ENCODE measurements around the gene KRT6A.

Gene KRT6A

GRCh38 chr12:52521175-52521567, 28.1 kb upstream of the KRT6A start:
- ATAC-seq: no peak

GRCh38 chr12:52519826-52520662, 27.0 kb upstream of the KRT6A start, which contains the start of gene KRT5:
KRT5 (minus strand) TSS chr12:52520394; CDS start chr12:52520296, 98 bp downstream.
- ATAC-seq: no peak
- TF ChIP-seq ZC3H10 (CRISPR knock-in tag; IDR thresholded peaks at IDR 0.05): no peak
- no peak for TF ChIP-seq ZNF70 (CRISPR knock-in tag; IDR thresholded peaks at IDR 0.05)
- TF ChIP-seq ZFP3 (CRISPR knock-in tag; IDR thresholded peaks at IDR 0.05): no peak
- no peak for TF ChIP-seq TCF4 (CRISPR knock-in tag; IDR thresholded peaks at IDR 0.05; ENCODE audit: borderline replicate concordance)
- TF ChIP-seq PATZ1 (CRISPR knock-in tag; IDR thresholded peaks at IDR 0.05; ENCODE audit: borderline replicate concordance): no peak
- TF ChIP-seq TOX (CRISPR knock-in tag; IDR thresholded peaks at IDR 0.05; ENCODE audit: borderline replicate concordance): no peak
- no peak for TF ChIP-seq ISL1 (CRISPR knock-in tag; IDR thresholded peaks at IDR 0.05)
- TF ChIP-seq ZNF8 (CRISPR knock-in tag; IDR thresholded peaks at IDR 0.05): no peak

More at GRCh38 chr12:52521175-52521567, 28.1 kb upstream of the KRT6A start:
- TF ChIP-seq ISL1 (CRISPR knock-in tag; IDR thresholded peaks at IDR 0.05) (no peak), GLIS3 (CRISPR knock-in tag; IDR thresholded peaks at IDR 0.05) (no peak), ZNF8 (CRISPR knock-in tag; IDR thresholded peaks at IDR 0.05) (no peak), BACH2 (CRISPR knock-in tag; IDR thresholded peaks at IDR 0.05; ENCODE audit: borderline replicate concordance) (no peak)

GRCh38 chr12:52519387-52519703, 26.3 kb upstream of the KRT6A start:
- TF ChIP-seq CSRNP3 (CRISPR knock-in tag; IDR thresholded peaks at IDR 0.05) (no peak), PATZ1 (CRISPR knock-in tag; IDR thresholded peaks at IDR 0.05; ENCODE audit: borderline replicate concordance) (no peak), ZC3H10 (CRISPR knock-in tag; IDR thresholded peaks at IDR 0.05) (no peak), ESRRG (CRISPR knock-in tag; IDR thresholded peaks at IDR 0.05) (no peak), TSHZ2 (CRISPR knock-in tag; IDR thresholded peaks at IDR 0.05) (no peak), SNAI2 (CRISPR knock-in tag; IDR thresholded peaks at IDR 0.05) (no peak), POU6F1 (CRISPR knock-in tag; IDR thresholded peaks at IDR 0.05; ENCODE audit: borderline replicate concordance, low read depth) (no peak), GLIS3 (CRISPR knock-in tag; IDR thresholded peaks at IDR 0.05) (no peak)
- no peak for ATAC-seq

- TF ChIP-seq CSDC2 (CRISPR knock-in tag; IDR thresholded peaks at IDR 0.05) (no peak), ARNTL (CRISPR knock-in tag; IDR thresholded peaks at IDR 0.05; ENCODE audit: borderline replicate concordance, low read depth) (no peak), POU6F1 (CRISPR knock-in tag; IDR thresholded peaks at IDR 0.05; ENCODE audit: borderline replicate concordance, low read depth) (no peak)
- no peak for ATAC-seq
Observed at GRCh38 chr12:52518574-52519386, 25.7 kb upstream of the KRT6A start.
